Activated T-cell treated with anti-CD3 and anti-CD28 coated beads for 24 hours (primary cell): ENCODE data around the gene ATG13.
"Not testable (repeated sequence)": the region's sequence is repeated elsewhere in the genome, so short reads cannot be mapped to it uniquely, and the experiment has no call there.

ENCODE experiments used
- DNase-seq: peaks from one replicate; pipeline ENCODE4 v3.0.0-alpha.2; 2020; ENCODE audit warnings: low read depth

The ATG13 gene

GRCh38 chr11:46643986-46644385 is 26.6 kb downstream of the ATG13 start:
- no peak for DNase-seq

- no peak for DNase-seq
These were observed 31.9 kb downstream of the ATG13 start for GRCh38 chr11:46649180-46649738.

GRCh38 chr11:46655631-46656030 is 38.3 kb downstream of the ATG13 start:
- DNase-seq: no peak

- no peak for DNase-seq
These were observed 39.8 kb downstream of the ATG13 start for GRCh38 chr11:46657186-46657585.

- no peak for DNase-seq
These were observed 40.9 kb downstream of the ATG13 start for GRCh38 chr11:46658259-46658658.

- no peak for DNase-seq
These were observed 42.6 kb downstream of the ATG13 start for GRCh38 chr11:46659908-46660307.

- no peak for DNase-seq
These were observed 44.5 kb downstream of the ATG13 start for GRCh38 chr11:46661836-46662235.

- DNase-seq: no peak
These were observed 45.0 kb downstream of the ATG13 start for GRCh38 chr11:46662366-46662765.

GRCh38 chr11:46663277-46663940 is 46.1 kb downstream of the ATG13 start:
- DNase-seq: no peak

GRCh38 chr11:46664612-46665011 is 47.3 kb downstream of the ATG13 start:
- no peak for DNase-seq

GRCh38 chr11:46665356-46665755 is 48.0 kb downstream of the ATG13 start:
- DNase-seq: no peak

- DNase-seq: no peak
These were observed 49.2 kb downstream of the ATG13 start for GRCh38 chr11:46666516-46666915.

GRCh38 chr11:46667043-46667481 is 49.7 kb downstream of the ATG13 start:
- no peak for DNase-seq

- no peak for DNase-seq
These were observed 51.2 kb downstream of the ATG13 start for GRCh38 chr11:46668480-46669085.

- DNase-seq: no peak
These were observed 52.4 kb downstream of the ATG13 start for GRCh38 chr11:46669711-46670139.

GRCh38 chr11:46670521-46670920 is 53.2 kb downstream of the ATG13 start:
- DNase-seq: not testable (repeated sequence)

- no peak for DNase-seq
These were observed 54.6 kb downstream of the ATG13 start for GRCh38 chr11:46671958-46672315.

GRCh38 chr11:46672381-46672839 is 55.1 kb downstream of the ATG13 start:
- no peak for DNase-seq

GRCh38 chr11:46673713-46674462 is 56.5 kb downstream of the ATG13 start:
- no peak for DNase-seq

- DNase-seq: no peak
These were observed 57.3 kb downstream of the ATG13 start for GRCh38 chr11:46674463-46675287.

- no peak for DNase-seq
These were observed 58.0 kb downstream of the ATG13 start for GRCh38 chr11:46675288-46675851.

GRCh38 chr11:46675949-46676348 is 58.6 kb downstream of the ATG13 start:
- DNase-seq: no peak
